ENCODE results near the gene AKR7A2.

The AKR7A2 gene

DNA sequence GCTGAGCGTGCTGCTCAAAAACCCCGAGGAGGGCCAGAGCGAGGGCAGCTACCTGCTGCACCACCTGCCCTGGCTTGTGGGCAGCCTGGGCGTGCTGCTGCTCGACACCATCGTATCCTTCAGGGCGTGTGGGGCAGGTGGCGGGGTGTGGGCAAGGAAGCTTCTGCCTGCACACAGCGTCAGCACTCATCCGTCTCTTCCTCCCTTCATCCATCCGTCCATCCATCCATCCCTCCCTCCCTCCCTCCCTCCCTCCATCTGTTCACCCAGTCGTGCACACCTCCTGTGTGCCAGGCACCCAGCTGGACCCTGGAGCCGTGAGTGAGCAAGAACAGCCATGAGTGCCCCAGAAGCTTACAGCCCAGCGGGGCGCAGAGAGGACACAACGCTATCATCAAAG lies 15.4 kb upstream of the AKR7A2 start:
- in situ Hi-C loops (cut with MboI; ENCODE audit: low sequenced_read_pairs) = no loop called here

DNA sequence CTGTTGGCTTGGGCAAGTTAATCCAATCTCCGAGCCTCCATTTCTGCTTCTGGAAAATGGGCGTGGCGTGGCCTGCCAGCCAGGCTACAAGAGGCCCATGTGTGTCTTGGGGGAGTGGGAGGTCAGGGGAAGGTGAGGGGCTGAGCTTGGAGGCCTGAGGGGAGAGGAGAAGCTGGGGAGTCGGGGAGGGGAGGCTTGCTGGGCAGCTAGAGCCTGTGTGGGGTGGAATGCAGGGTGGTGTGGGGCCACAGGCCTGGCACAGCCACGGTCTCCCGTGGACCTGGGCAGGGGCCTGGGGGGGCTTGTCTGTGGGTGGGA lies 14.8 kb upstream of the AKR7A2 start:
- in situ Hi-C loops (cut with MboI; ENCODE audit: low sequenced_read_pairs) = no loop called here

DNA sequence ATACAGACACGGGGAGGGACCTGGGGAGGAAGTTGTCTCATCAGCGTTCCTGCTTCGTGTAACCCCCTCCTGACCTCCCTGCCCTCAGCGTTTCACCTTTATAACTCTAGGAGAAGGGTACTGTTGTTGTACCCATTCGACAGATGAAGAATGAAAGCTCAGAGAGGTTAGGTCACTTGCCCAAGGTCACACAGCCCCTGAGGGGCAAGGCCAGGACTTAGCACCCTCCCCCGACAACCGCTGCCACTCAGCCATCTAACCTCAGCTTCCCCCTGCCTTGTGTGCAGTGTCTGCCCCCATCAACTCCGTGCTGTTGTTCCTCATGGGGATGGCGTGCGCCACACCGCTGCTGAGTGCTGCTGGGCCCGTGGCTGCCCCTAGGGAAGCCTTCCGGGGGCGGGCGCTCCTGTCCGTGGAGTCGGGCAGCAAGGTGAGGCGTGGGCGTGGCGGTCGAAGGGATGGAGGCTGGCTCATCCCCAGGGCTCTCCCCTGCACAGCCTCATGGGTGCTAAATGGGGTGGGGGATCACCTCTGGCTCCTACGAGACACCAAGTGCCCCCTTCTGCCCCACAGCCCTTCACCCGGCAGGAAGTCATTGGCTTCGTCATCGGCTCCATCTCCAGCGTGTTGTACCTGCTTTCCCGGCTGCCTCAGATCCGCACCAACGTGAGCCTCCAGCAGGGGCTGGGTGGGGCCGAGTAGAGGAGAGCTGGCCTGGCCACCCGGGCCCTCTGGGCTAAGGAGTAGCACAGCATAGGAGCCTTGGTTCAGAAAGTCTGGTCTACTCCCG lies 14.2 kb upstream of the AKR7A2 start:
- in situ Hi-C loops (cut with MboI; ENCODE audit: low sequenced_read_pairs) = no loop called here

DNA sequence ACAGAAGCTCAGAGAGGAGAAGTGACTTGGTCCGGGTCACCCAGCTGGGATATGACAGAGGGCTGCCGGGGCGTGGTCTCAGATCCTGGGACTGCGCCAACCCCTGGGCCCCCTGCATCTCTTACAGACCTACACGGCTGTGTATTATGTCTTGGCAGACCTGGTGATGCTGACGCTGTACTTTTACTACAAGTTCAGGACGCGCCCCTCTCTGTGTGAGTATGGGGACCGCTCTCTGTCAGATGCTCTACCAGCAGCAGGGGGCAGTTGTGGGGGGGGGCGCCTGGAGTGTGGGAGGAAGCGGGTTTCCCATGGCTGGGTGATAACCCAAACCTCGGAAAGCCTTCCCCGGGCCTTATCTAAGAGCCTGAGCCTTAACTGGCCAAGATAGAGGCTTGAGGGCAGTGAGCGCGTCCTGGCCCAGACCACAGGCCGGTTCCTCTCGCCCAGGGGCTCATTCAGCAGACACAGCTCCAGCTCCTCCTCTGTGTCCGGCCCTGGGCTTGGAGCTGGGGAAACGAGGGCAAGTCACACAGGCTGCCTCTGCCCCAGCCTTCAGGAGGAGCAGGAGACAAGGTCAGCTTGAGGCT lies 13.5 kb upstream of the AKR7A2 start:
- in situ Hi-C loops (cut with MboI; ENCODE audit: low sequenced_read_pairs) = no loop called here

DNA sequence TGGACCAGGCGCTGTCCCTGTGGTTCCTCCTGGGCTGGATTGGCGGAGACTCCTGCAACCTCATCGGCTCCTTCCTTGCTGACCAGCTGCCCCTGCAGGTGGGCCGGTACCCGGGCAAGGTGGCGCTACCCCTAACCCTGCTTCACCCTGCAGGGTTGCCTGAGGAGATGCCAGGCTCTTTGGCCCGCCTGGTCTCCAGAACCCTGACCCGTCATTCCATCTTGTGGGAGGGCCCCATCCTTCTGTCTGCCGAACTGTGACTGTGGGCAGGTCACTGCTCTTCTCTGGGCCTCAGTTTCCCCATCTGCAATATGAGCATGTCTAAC lies 12.7 kb upstream of the AKR7A2 start:
- in situ Hi-C loops (cut with MboI; ENCODE audit: low sequenced_read_pairs) = no loop called here

DNA sequence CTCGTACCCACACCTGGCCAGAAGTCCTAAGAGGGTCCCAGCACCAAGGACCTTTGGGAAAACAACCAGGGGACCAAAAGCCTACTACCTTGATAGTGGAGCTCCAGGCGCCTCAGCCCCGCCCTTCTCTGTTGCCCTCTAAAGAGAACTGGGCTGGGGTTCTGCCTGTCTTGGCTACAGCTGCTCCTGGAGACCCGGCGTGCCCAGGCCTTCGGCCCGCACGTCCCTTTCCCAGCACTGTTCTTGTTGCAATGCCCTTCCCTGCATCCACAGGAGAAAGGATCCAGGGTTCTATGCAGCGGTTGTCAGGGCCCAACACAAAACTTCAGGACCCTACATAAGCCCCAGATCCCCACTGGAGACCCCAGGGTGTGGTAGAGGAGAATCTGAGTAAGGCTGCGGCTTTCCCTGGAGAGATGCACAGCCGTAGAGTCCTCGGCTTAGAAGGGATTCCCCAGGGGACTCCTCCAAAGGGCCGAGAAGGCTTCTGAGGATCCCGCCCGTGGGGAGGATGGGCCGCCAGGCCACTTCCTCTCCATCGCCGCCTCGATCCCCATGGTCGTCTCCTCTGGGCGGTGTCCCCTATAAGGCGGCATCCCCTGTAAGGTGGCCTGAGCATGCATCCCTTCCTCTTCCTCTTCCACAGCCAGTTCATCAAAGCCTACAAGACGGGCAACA lies 12.2 kb upstream of the AKR7A2 start:
- in situ Hi-C loops (cut with MboI; ENCODE audit: low sequenced_read_pairs) = no loop called here

DNA sequence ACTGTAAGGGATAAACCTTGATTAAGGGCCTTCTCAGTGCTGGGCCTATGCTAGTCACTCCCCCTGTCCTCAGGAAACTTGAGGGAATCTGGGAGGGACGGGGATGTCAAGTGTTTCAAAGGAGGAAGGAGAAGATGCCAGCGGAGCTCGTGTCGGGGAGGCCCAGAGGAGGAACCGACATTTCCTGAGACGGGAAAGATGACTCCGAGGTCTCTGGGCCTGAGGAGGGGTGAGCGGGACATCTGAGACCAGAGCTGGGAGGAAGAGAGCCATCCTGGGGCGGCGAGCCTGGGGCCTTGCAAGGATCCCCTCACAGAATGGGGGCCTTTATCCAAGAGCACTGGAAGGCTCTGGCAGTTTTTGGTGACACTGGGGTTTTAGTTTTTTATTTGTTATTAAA lies 10.5 kb upstream of the AKR7A2 start:
- in situ Hi-C loops (cut with MboI; ENCODE audit: low sequenced_read_pairs) = no loop called here

DNA sequence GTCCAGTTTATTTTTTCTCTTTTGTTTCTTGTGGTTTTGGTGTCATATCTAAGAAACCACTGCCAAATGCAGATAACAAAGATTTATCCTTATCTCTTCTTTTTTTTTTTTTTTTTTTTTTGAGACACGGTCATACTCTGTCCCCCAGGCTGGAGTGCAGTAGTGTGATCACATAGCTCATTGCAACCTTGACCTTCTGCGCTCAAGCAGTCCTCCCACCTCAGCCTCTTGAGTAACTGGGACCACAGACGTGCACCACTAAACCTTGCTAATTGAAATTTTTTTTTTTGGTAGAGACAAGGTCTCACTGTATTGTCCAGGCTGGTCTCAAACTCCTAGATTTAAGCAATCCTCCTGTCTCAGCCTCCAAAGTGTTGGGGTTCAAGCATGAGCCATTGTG lies 9.1 kb upstream of the AKR7A2 start:
- in situ Hi-C loops (cut with MboI; ENCODE audit: low sequenced_read_pairs) = no loop called here

DNA sequence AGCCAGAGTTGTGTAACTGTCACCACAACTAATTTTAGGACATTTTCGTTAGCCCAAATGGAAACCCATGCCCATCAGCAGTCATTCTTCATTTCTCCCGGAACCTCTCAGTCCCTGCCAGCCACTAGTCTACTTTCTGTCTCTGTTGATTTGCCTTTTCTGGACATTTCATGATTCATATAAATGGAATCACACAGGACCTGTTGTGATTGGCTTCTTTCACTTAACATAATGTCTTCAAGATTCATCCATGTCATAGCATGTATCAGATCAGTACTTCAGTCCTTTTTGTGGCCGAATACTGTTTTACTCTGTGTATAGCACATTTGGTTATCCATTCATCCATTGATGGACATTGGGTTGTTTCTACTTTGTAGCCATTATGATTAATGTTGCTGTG lies 7.3 kb upstream of the AKR7A2 start:
- in situ Hi-C loops (cut with MboI; ENCODE audit: low sequenced_read_pairs) = no loop called here

DNA sequence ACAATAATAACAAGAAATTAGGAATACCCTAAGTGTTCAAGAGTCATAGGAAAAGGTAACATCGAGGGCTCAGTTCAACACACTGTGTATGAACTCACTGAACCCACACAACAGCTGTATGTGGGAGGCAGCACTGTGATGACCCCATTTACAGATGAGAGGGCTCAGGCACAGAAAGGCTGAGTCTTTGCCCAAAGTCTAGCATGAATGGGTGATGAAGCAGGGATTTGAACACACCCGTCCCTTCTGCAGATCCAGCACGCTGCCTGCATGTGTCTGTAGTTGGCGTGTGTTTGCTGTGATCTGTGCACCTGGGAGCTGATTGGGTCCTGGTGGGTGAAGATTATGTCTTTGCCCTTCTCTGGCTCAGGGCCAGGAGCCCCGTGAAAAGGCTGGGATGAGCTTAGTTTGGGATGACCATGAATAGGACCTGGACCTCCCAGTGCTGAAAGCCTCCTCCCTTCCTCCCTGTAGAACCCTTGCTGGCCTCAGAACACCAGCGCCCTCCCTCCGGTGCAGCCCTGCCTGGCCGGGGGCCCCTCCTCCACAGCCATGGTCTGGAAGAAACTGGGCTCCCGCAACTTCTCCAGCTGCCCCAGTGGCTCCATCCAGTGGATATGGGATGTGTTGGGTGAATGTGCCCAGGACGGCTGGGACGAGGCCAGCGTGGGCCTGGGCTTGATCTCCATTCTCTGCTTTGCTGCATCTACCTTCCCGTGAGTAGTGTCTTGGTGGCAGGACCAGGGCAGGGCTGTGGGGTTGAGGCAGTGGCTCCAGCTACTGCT lies 5.4 kb upstream of the AKR7A2 start:
- in situ Hi-C loops (cut with MboI; ENCODE audit: low sequenced_read_pairs) = no loop called here

DNA sequence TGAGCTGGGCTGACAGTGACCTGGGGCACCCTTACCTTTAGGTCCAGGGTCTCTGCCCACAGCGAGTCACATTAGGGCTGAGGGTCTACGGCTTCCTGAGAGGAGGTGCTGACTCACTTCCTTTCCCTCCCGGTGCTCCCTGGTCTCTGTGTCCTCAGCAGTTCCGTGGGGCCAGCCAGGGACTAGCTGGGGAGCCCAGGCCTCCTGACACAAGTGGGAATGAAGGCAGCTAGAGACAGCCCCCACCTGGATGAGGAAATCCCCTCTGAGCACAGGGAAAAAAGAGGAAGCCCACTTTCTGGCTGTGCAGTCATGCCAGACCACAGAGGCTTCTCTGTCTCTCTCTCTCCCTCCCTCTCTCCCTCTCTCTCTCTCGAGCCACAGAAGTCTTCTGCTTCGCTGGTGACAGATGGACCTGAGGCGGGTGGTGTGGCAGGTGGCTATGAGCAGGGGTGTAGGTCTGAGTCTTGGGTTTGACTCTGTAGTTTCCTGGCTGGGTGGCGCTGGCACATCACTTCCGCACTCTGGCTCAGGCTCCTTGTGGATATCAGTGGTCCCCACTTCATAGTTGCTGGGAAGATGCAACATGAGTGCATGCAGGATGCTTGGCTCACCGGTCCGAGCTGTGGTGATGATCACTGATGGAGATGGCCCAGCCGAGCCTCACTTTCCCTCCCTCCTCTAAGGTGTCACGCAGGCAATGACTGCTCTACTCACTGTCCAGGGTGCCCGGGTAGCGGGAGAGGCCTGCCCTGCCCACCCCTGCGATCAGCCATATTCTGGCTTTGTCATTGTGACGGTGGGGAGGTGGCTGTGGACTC lies 3.6 kb upstream of the AKR7A2 start:
- in situ Hi-C loops (cut with MboI; ENCODE audit: low sequenced_read_pairs) = no loop called here

DNA sequence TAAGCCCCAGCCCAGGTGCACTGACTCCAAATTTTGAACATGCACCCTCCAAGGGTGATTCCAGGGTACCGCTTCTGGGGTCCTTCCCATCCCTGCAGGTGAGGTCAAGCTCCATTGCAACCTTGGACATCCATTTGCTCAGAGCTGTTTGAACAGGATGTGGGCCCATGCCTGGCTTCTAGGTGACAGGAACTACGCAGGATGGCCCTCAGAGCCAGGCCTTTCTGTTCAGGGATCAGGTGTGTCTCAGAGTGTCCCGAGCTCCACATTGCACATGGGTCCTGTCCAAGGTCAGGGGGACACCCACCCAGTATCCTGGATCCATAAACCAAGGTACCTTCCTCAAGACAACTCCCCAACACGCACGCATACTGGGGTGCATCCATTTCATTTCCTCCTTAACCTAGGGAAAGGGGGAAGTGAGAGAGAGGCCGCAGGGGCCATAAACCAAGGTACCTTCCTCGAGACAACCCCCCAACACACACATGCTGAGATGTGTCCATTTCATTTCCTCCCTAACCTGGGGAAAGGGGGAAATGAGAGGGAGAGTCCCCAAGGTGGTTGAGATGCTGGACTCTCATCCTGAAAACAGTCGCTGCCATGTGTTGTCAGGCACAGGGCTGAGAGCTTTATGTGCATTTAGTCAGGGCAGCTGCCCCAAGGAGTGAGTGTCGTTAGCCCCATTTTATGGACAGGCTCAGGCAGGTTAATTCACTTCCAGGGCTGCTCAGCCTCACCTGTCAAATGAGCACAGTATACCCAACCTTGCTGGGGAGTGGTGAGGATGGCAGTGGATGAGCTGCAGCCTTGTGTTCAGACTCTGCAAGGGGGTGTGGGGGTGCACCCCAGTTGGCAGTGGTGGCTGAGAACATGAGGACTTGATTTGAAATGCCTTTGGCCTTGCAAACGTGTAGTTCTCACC lies 2.3 kb upstream of the AKR7A2 start:
- in situ Hi-C loops (cut with MboI; ENCODE audit: low sequenced_read_pairs) = no loop called here

DNA sequence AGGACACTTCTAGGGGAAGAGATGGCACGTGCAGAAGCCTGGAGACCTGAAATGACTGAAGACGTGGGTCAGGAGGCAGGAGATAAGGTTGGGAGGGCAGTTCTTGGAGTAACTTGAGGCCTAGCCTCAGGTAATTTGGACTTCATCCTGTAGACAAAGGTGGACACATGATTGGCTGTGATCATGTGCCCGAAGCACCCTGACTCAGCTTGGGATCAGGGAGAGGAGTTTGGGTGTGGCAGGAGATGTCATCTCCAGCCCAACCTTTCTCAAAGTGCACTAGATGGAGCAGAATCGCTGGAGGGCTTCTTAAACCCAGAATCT lies 1.7 kb upstream of the AKR7A2 start:
- in situ Hi-C loops (cut with MboI; ENCODE audit: low sequenced_read_pairs) = no loop called here

DNA sequence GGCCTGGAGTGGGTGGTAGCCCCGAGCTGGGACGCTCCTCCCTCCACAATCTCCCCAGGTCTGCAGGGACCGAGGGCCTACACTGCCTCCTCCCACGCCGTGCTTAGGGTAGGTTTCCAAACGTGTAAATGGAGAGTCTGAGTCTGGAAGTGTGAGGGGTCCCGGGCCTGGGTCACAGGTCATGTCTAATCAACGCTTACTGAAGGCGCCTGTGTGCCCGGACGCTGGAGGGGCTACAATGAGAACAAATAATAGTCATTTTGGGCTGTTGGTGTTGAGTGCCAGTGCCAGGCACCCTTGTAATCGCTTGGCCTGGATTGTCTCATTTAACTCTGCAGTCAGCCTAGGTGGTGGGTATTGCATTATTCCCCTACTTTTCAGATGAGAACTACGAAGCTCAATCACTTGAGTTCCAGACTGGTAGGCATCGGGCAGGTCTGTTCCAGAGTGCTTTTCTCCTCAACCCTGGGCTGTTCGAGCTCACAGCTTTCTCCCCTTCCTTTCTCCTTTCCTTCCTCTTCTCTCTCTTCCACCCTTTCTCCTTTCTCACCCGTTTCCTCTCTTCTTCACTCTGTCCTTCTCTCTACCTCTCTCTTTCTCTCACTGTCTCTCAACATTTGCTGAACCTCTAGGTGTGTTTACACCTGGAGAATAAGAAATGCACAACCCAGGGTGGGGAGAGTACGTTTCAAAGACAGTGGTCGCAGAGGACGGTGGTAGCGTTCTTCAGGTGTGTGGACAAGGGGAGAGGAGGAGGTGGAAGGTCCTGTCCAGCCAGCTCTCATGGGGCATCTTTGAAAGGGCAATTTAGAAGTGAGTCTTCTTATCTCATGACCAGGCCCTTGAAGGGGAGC lies 1.1 kb upstream of the AKR7A2 start:
- in situ Hi-C loops (cut with MboI; ENCODE audit: low sequenced_read_pairs) = no loop called here

DNA sequence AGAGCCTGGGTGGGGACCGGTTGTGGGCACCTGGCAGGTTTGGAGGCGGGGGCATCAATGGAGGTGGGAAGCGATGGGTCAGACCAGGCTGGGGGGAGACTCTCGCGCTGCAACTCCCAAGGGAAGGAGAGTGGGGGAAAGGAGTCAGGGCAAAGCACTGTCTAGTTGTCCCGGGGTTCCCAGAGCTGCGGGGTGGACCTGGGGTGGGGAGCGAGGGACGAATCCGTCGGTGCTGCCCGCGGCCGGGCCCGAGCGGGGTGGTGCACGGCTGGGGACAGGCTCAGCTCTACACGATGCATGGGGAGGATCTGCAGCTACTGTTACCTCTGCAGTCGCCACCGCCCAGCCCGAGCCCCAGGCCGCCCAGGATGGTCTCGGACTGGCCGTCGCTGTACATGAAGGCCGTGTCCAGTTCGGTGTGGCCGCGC lies 427 bp downstream of the AKR7A2 start:
- in situ Hi-C loops (cut with MboI; ENCODE audit: low sequenced_read_pairs) = no loop called here

DNA sequence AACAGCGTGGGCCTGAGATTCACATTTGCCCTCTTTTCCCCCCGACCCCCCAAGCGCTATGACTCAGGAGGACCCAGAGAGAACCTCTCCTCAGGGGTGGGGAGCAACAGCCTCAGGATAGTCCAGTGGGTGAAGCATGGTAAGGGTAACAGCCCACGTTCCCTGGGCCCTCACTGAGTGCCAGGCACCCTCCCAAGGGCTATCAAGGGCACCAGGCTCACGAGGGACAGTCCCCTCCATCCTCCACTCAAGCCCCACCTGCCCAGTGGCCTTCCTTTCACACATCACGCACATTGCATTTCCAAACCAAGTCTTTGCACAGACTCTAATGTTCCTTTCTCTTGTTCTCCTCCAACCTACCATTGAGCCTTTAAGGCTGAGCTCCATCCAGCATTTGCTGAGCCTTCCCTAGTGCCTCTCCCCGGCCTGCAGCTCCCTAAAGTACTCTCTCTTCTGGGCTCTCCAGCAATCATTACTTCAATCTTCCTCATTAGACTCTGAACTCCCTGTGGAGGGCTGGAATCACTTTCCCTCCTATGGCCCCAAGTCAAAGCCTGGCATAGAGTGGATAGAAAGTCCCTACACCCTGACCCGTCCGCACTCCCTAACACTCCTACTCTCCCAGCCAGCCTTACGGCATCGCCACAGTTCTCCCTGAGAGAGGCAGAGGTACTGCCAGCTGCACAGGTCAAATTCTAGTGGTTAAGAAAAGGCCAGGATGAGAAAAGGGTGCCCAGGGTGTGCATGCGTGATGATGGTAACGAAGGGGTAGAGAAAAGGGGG lies 1.0 kb downstream of the AKR7A2 start:
- in situ Hi-C loops (cut with MboI; ENCODE audit: low sequenced_read_pairs) = no loop called here

DNA sequence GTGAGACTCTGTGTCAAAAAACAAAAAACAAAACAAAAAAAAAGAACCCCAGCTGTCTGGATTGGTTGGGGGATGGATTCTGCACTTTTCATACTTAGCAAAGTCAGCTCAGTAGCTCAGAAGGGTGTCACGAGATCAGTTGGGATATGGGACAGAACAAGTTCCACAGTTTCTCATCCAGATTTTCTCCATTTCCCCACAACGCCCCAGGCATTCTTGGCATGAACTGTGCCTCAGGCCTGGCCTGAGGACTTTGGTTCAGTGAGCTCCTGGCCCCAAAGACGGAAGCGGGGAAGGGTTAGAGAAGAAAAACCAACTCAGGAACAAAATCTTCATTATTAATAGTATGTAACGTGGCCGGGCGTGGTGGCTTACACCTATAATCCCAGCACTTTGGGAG lies 1.9 kb downstream of the AKR7A2 start:
- in situ Hi-C loops (cut with MboI; ENCODE audit: low sequenced_read_pairs) = no loop called here

DNA sequence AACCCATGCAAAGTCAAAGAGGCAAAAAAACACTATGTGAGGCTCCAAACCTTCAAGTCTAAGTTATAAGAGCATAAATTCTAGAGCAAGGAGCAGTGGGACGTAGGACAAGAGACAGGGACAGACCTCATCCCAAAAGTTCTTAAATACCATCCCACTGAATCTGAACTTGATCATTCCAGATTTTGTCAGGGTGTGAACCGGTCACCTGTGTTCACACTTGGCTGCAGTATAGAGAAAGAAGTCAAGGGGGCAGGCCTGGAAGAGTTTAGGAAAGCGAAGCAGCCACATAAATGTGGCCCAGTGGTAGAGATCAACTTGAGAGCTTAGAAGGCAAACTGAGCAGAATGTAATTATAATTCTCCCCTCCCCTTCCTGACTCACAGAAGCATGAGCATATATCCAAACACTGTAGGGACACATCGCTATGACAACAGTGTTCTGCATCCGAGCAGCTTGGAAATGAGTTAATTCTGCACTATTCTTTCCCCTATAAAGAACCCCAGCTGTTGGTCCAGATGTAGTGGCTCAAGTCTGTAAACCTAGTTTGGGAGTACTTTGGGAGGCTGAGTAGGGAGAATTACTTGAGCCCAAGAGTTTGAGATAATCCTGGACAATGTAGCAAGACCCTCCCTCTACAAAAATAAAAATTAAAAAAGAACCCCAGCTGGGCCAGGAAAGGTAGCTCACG lies 2.7 kb downstream of the AKR7A2 start:
- in situ Hi-C loops (cut with MboI; ENCODE audit: low sequenced_read_pairs) = no loop called here

Data from HL-60/S4 (cell line).